GM18517 (cell line): ENCODE results near the gene WASF1.
A peak's percentile ranks its signal among the peaks of the same experiment; 100 is the strongest.

ENCODE experiments used
- ATAC-seq: cut with Tn5 transposase; IDR thresholded peaks from one replicate; pipeline ENCODE4 v1.9.1; 2021; ENCODE audit warnings: mild to moderate bottlenecking, moderate library complexity; ENCODE audit not compliant: unreplicated experiment

Gene WASF1

DNA sequence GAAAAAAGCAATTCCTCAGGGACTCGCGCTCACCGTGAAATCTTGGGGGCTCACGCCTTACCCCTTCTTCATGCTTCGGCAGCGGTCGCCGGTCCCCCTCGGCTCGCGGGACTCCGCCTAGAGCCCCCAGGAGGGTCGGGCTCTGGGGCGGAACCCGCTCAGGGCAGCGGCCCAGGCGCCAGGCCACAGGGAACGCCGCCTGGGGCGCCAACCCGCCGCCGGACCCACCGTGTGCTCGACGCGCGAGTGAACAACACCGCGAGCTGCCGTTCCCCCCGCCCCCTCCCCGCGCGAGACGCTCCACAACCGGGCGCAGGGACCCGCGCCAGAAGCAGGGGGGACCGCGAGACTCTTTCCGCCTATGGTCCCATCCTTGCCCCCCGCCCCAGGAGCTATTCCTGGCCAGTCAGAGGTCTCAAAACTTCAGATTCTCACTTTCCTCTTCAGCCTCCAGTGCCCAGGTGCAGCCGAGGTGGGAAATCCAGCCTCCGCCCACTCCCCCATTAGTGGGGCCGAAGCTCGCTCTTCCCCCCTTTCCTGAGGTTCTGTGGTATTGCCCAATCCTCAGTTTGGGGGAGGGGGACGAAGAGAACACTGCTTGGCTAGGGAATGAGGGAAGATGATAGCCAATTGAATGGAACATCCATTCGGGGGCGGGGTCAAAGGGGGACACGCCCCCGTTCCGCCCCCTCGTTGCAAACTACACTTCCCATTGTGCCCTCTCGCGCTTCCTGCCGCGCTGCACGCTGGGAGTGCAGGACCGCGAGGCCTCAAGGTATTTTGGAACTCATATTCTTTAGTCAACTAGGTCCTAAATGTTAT, at the start of gene WASF1:
Gene WASF1, minus strand, starts transcription at position 265 of the 822 bp plus-strand sequence. CDS start 52,069 bp downstream, outside the sequence.
- ATAC-seq, result peak; percentile 87

- no peak for ATAC-seq
Measured at GRCh38 chr6:110226261-110226660, 46.8 kb upstream of the WASF1 start.

DNA sequence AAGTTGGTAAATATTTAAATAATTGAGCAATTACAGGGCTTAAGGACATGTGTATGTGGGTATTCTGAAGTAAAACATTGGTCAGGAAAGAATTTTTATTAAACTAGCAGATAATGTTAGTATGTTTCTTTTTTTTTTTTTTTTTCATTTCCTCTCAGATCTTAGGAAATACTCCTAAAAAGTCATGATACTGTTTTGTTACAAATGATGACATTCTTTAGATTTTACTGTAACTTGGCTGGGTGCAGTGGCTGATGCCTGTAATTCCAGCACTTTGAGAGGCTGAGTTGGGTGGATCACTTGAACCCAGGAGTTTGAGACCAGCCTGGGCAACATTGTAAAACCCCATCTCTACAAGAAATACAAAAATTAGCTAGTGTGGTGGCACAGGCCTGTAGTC, 42.3 kb upstream of the WASF1 start:
- no peak for ATAC-seq

DNA sequence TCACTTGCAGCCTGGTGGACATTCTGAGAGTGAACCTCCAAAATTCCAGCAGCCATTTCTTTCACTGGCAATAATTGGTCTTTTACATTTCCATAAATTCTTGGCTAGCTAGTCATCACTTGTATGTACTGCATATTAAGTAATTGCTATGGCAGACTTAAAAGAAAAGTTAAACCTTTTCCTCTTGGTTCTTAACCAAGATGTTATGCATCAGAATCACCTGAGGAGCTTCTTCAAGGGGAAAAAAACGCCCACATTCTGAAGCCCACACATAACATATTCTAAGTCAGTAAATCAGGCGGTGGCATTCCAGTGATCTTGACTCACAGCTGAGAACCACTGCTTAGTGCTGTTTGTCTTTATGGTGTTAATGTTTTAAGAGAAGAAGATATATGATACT, 37.8 kb upstream of the WASF1 start:
- ATAC-seq, result no peak

- no peak for ATAC-seq
Measured at GRCh38 chr6:110216140-110216539, 36.7 kb upstream of the WASF1 start.

GRCh38 chr6:110214338-110214737, 34.9 kb upstream of the WASF1 start:
- ATAC-seq, result no peak

DNA sequence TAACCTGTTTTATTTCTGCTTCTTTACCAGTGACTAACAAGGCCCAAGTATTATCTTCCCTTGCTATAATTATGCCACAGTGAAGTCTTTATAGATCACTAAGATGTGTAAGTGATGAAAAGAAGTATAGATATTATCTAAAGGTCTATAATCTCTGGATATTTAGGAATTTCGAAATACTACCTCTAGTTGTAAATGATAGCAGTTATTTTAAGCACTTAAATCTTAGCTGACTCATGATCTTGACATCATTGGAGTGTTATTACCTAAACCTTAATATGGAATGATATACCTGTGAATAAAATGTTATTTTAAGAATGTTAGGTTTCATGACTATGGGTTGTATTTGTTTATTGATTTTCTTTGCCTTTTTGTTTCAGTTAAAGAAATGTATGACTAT, 32.3 kb upstream of the WASF1 start:
- no peak for ATAC-seq

GRCh38 chr6:110207652-110208051, 28.2 kb upstream of the WASF1 start:
- no peak for ATAC-seq

DNA sequence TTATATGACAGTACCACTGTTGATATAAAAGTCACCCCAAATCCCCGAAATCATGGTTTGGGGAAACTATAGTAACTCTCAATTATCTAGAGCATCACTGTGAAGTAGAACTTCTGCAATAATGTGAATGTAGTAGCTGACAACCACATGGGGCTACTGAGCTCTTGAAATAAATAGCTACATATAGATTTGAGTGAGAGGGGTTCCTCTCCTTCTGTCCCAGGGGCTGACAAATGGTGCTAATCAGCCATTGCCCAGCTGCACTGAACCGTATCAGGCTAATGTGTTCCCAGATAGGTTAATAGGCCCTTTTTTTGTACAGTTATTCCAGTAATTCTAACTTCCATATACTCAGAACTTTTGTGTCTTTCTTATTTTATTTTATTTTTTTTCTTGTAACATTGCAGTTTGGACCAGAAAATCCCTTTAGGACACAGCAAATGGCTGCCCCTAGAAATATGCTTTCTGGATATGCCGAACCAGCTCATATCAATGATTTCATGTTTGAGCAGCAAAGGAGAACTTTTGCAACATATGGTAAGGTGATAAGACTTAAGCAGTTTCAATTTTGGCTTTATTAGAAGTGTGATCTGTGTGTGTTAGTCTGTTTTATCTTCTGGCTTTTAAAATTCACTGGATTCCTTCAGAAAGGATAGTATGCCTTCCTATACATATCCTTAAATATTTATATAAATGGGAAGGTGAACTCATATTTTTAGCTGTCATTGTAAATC, 21.8 kb upstream of the WASF1 start:
- no peak for ATAC-seq

GRCh38 chr6:110198561-110198960, 19.1 kb upstream of the WASF1 start:
- ATAC-seq, result no peak

- no peak for ATAC-seq
Measured at GRCh38 chr6:110196874-110197273, 17.4 kb upstream of the WASF1 start.

- ATAC-seq, result no peak
Measured at GRCh38 chr6:110195639-110196038, 16.2 kb upstream of the WASF1 start.

DNA sequence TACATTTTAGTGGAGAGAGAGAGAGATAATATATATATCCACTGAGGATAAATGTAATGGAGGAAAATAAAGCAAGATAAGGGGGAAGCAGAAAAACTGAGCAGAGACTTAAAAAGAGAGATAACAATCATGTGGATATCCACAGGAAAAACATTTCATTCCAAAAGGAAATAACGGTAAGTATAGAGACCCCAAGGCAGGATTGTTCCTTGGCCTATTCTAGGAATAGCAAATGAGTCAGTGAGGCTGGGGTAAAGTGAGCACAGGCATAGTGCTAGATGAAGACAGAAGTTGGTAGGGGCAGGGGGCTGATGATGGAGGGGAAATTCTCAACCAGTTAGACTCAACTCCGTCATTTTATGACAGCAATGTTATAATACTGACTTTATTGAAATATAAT, 12.0 kb upstream of the WASF1 start:
- ATAC-seq, result no peak

- ATAC-seq, result no peak
Measured at GRCh38 chr6:110190726-110191125, 11.3 kb upstream of the WASF1 start.

DNA sequence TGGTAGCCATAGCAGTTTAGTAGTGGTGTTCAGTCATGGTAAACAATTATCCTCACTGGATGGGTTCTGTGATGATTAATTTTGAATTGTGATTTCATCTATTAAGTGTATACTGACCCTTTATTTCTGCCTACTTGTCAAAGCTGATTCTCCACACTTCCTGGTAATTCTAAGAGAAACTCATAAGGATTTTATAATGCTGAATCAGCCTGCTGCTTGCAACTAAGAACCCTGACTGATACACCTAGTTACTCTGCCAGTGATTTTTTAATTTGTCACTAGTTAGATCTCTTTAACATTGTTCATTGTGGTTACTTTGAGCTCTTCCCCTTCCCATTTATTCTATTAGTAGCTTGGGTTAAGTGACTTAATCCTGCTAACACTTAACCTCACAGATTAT, 9.3 kb upstream of the WASF1 start:
- no peak for ATAC-seq

DNA sequence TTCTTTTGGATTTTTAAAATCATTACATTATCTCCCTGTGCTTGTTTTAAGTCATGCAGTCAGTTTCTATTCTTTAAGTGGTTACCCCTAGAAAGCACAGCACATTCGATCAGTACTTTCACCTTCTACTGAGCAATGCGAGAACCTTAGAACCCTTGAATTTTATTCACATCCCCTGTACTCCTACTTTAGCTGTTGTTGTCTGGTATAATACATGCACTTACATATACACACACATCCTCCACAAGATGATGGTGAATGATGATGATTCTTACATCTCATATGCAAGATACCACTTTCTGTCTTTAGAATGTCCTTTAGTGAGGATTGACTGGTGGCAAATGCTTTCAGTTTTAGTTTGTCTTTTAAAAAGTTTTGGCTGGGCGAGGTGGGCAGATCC, 6.4 kb upstream of the WASF1 start:
- ATAC-seq, result peak; percentile 47

GRCh38 chr6:110183292-110183885, 3.9 kb upstream of the WASF1 start:
- no peak for ATAC-seq

DNA sequence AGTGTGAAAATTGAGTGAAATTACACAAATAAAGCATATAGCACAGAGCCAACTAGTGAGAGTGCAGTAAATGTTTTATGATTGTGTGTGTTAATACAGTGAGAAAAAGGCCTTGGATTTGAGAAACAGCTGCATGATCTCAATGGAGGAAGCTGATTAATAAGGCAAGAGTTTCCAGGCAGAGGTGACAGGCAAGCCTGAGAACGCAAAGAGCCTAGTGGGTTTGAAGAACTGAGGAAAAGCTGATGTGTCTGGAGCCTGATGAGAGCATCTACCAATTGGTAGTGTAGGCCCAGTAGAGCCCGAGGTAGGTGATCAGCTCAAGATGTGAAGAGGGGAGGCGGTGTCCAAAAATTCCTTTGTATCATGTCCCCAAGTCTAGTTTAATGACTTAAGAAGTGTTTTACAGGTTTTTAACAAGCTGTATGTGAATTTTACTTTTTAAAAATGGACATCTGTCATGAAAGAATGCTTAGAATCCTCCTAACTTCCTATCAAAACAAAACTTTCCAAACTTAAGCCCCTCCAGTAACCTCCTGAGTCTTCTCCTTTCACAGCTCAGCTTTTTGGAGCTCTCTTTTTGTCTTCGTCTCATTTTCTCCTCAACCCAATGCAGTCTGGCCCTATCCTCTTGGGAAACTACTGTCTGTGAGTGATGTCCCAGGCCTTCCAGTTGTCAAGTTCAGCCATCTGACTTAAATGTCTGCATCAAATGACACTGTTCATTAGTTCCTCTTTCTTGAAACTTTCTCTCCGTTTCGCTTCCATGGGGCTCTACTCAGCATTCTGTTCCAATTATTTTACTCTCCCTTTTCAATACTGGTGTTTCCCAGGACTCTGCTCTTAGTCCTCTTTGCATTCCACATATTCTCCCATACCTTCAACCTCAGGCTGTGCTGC, 1.9 kb upstream of the WASF1 start:
- ATAC-seq, result no peak

DNA sequence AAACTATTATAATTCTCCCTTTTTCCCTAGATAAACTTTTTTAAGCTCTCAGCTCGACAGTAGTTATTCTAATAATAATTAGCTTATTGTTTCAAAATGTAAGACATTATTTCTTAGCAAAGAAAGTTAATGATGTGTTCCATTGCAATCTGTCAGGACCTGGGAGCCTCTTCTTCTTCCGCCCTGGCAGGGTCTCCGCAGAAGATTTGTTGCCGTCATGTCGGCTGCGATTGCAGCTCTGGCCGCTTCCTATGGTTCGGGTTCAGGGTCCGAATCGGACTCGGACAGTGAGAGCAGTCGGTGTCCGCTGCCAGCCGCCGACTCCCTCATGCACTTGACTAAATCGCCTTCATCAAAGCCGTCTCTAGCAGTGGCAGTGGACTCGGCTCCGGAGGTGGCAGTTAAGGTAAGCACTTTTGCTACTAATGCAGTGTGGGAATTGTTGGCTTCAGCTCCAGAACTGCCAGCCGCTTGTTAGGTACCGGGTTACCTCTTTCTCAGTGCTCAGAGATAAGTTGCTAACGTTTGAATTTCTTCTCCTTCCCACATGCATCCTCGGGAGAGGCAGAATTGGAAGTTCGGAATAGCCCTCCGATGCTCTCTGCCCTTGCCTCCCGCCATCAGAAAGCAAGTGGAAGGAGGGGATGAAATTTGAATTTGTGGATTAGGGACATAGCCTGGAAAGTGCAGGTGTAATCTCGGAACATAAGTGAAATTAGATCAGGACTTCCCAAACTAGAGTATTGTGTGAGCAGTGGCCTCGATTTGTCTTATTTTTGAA, 948 bp upstream of the WASF1 start, which contains the start of gene CDC40:
Gene CDC40, plus strand, starts transcription at position 200 of the 781 bp plus-strand sequence. Its CDS starts 18 bp downstream, at position 218.
- ATAC-seq, result peak; percentile 60
